Adrenal gland (tissue), 12 donors: ENCODE data around the gene SLIT3. TPM values are rescaled to one million over a fixed set of nuclear protein-coding genes. Genes with fewer than 3 reads are reported as not detected.

Source experiments
- DNase-seq, 7 donors: peaks; one replicate each; pipeline ENCODE4 v3.0.0-alpha.2; 2019 to 2020
- H3K27ac ChIP-seq, 5 donors: fragments of 200-600 bp; sonication (generic) in 4 of 5; 1 replicate in 3 of 5; 2 replicates in 2 of 5; pipeline versions ENCODE4 v1.5.1 to v1.8.0; 2016 to 2020; ENCODE audit warnings: mild to moderate bottlenecking in 1 of 5
- H3K27me3 ChIP-seq: fragments of 200-600 bp; 2 replicates; pipeline ENCODE4 v1.8.0; 2021
- H3K36me3 ChIP-seq, 2 donors: fragments of 200-600 bp; replicated peaks in 1 of 2; 1 replicate in 1 of 2; 2 replicates in 1 of 2; pipeline versions ENCODE4 v1.5.1 to v1.8.0; 2018 to 2022
- H3K4me1 ChIP-seq, 2 donors: fragments of 200-600 bp; replicated peaks in 1 of 2; 1 replicate in 1 of 2; 2 replicates in 1 of 2; pipeline versions ENCODE4 v1.5.1 to v1.8.0; 2018 to 2021
- H3K4me3 ChIP-seq, 4 donors: fragments of 200-600 bp; sonication (generic) in 3 of 4; one replicate each; pipeline ENCODE4 v1.5.1; 2016 to 2018
- H3K9me3 ChIP-seq, 3 donors: fragments of 200-600 bp; sonication (generic) in 1 of 3; replicated peaks in 1 of 3; 1 replicate in 2 of 3; 2 replicates in 1 of 3; pipeline versions ENCODE4 v1.5.1 to v1.8.0; 2016 to 2021
- POLR2A ChIP-seq, 2 donors: fragments of 450-650 bp; IDR thresholded peaks; one replicate each; pipeline ENCODE4 v1.6.1; 2017; ENCODE audit warnings: antibody characterized with exemption in 2 of 2, mild to moderate bottlenecking in 2 of 2, moderate library complexity in 1 of 2
- WGBS, 4 donors: extraction: QIAGEN DNeasy Blood & Tissue Kit in 2 of 4; methylation state at CpG; one replicate each; pipeline versions ENCODE4 v1.1.5 to v1.1.7; 2013 to 2017; 5-methylcytosine and 5-hydroxymethylcytosine counted together
- intact Hi-C, 2 donors: fragments of 100-400 bp; cut with DNase I; formaldehyde crosslinking; loops; one replicate each; pipeline versions ENCODE4 v1.14.1 to v1.15.0; 2022 to 2023
- polyA plus RNA-seq, 3 donors: library from polyadenylated mRNA; stranded (reverse); fragments of 200-250 nt in 2 of 3; fragments of 350-450 nt in 1 of 3; fragmentation: Illumina TruSeq in 1 of 3; extraction: RNeasy Lipid Tissue Mini Kit (QIAGEN cat#74804) in 1 of 3; gene quantifications; one replicate each; pipeline ENCODE4 v1.2.3, GENCODE V29; 2013 to 2014
- total RNA-seq, 9 donors: library from RNA; depleted of rRNA in 4 of 9; stranded (reverse); fragments of >200 nt in 4 of 9; fragments of 120-200 nt in 1 of 9; fragmentation: NEBNext Ultra II Directional in 1 of 9; extraction: Animal tissue kit (Norgen Biotek cat#: 25700) in 1 of 9; gene quantifications; one replicate each; pipeline versions ENCODE4 v1.1.0 to v1.2.4, GENCODE V29; 2013 to 2023
- TF ChIP-seq, protein P1 (sequence below), 6 experiments: fragments of 450-650 bp in 4 of 6; fragments of 200-600 bp in 2 of 6; sonication (generic) in 1 of 6; IDR thresholded peaks; 1 replicate in 5 of 6; 2 replicates in 1 of 6; pipeline versions ENCODE4 v1.5.1 to v1.8.0; 2016 to 2021; ENCODE audit warnings: antibody characterized with exemption in 6 of 6, mild to moderate bottlenecking in 2 of 6, moderate library complexity in 1 of 6
- donor health status: healthy with polysubstance abuse.
- donor health status: Bipolar disorder and iron deficiency.
- donor health status: DM: yes; HTN: yes; CAD: no.
- donor health status: DM: no; HTN: no; CAD: no.
- donor health status: DM: no; HTN: no; CAD: no.
- donor health status: DM: yes; HTN: yes; CAD: no.

The SLIT3 gene
- total and polyA plus RNA-seq, 12 donors = 10.0 to 94.1 (median 32.8) TPM

DNA sequence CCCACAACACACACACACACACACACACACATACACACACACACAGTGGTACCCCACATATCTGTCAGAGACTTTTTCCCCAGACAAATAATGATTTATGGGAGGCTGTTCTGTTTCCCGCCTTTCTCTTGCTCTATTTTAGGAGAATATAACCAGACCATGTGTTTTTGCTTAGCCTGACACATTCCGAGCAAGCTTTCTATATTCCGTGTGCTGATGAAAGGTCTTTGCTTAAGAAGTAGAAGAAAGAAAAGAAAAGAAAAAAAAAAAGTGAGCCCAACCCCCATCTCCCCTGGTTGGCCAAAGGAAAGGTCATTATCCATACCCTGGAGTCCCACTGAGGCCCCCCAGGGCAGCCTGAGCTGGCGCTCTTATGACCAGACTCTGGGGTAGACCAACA, 338.6 kb downstream of the SLIT3 start:
- Histone ChIP-seq H3K27me3 (no peaks in the 10 kb centered on the region), H3K4me3 (no peak overlapping the region), H3K4me1 (no peaks in the 10 kb centered on the region), H3K9me3 (no peaks in the 10 kb centered on the region), H3K36me3 (no peaks in the 10 kb centered on the region), H3K27ac (no peak overlapping the region)
- intact Hi-C loops = no loop called here
- DNase-seq = no peak
- WGBS, 4 donors = 69 to 85% (median 82%) methylated on average over 4 of the region's 4 CpGs
- TF ChIP-seq POLR2A (IDR thresholded peaks at IDR 0.05) = no peak
- TF ChIP-seq, protein P1, sequence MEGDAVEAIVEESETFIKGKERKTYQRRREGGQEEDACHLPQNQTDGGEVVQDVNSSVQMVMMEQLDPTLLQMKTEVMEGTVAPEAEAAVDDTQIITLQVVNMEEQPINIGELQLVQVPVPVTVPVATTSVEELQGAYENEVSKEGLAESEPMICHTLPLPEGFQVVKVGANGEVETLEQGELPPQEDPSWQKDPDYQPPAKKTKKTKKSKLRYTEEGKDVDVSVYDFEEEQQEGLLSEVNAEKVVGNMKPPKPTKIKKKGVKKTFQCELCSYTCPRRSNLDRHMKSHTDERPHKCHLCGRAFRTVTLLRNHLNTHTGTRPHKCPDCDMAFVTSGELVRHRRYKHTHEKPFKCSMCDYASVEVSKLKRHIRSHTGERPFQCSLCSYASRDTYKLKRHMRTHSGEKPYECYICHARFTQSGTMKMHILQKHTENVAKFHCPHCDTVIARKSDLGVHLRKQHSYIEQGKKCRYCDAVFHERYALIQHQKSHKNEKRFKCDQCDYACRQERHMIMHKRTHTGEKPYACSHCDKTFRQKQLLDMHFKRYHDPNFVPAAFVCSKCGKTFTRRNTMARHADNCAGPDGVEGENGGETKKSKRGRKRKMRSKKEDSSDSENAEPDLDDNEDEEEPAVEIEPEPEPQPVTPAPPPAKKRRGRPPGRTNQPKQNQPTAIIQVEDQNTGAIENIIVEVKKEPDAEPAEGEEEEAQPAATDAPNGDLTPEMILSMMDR (IDR thresholded peaks at IDR 0.05) = no peak

DNA sequence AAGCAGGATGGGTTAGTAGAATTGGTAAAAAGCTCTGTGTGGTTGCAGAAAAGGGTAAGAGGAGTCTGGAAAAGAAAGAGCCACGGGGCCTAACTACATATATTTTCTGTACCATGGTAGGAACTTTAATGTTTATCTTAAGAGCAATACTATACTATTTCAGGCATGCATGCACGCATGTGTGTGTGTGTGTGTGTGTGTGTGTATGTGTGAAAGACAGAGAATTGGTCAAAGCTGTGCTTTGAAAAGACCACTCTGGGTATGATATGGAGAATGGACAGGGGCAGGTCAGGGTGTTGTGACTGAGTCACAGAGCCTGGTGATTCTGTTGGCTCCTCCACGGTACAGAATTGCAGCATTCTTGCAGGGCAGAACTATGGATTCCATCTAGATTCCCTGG, 339.3 kb downstream of the SLIT3 start:
- no peak overlapping the region for H3K27ac ChIP-seq
- H3K9me3 ChIP-seq = no peaks in the 10 kb centered on the region
- no peaks in the 10 kb centered on the region for H3K4me1 ChIP-seq
- intact Hi-C loops = no loop called here
- no peak for DNase-seq
- TF ChIP-seq POLR2A (IDR thresholded peaks at IDR 0.05) = no peak
- TF ChIP-seq, protein P1 (IDR thresholded peaks at IDR 0.05) = no peak
- H3K4me3 ChIP-seq = no peak overlapping the region
- 68 to 78% (median 77%) methylated on average over 3 of the region's 3 CpGs for WGBS, 4 donors
- no peaks in the 10 kb centered on the region for H3K27me3 ChIP-seq
- H3K36me3 ChIP-seq = no peaks in the 10 kb centered on the region

DNA sequence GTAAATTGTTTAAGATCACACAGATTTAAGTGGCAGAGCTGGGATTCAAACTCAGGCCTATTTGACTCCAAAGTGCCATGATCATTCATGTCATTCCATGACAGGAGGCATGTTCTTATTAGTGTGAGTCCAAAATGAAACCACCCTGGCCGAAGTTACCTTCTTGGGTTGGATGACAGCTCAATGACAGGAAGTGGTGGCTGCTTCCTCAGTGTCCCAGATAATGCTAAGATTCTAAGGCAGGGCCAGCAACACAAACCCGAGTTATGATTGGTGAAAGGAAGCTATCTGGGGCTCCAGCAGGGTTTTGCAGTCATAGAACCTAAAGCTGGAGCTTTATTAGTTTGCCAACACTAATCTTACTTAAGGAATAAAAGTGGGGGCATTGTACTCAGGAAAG, 340.4 kb downstream of the SLIT3 start:
- intact Hi-C loops = no loop called here
- Histone ChIP-seq H3K4me3 (no peak overlapping the region), H3K9me3 (no peaks in the 10 kb centered on the region), H3K4me1 (no peaks in the 10 kb centered on the region), H3K36me3 (no peaks in the 10 kb centered on the region), H3K27me3 (no peaks in the 10 kb centered on the region), H3K27ac (no peak overlapping the region)
- DNase-seq = no peak
- WGBS, 4 donors = 43 to 60% (median 50%) methylated on average over 2 of the region's 2 CpGs
- no peak for TF ChIP-seq POLR2A (IDR thresholded peaks at IDR 0.05)
- TF ChIP-seq, protein P1 (IDR thresholded peaks at IDR 0.05) = no peak

DNA sequence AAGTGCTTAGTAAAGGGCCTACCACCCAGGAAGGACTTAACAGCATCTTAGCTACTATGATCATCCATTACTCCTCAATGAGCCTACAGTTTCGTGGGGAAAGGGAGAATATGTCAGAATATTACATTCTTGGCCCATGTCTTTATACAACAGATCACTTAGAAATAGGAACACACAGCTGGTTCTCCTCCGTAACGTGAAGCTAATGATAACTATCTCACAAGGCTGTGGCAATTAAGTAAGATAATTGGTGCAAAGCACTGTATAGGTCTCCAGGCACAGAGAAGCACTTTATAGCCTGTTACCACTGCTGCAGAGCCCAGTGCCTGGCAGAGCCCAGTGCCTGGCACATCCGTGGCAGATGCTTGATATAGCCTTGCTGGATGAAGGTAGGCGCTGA, 347.6 kb downstream of the SLIT3 start:
- TF ChIP-seq POLR2A (IDR thresholded peaks at IDR 0.05) = no peak
- TF ChIP-seq, protein P1 (IDR thresholded peaks at IDR 0.05) = no peak
- Histone ChIP-seq H3K4me3 (no peak overlapping the region), H3K9me3 (no peaks in the 10 kb centered on the region), H3K27ac (no peak overlapping the region), H3K36me3 (no peaks in the 10 kb centered on the region), H3K4me1 (no peaks in the 10 kb centered on the region), H3K27me3 (no peaks in the 10 kb centered on the region)
- intact Hi-C loops = no loop called here
- no peak for DNase-seq
- 66 to 89% (median 85%) methylated on average over 5 of the region's 5 CpGs for WGBS, 4 donors
